H9 (cell line): ENCODE results near the gene NXT1. TPM values are rescaled to one million over a fixed set of nuclear protein-coding genes. Genes with fewer than 3 reads are reported as not detected.

Source experiments
- DNase-seq: peaks from one replicate; pipeline ENCODE4 v3.0.0-alpha.2; 2017
- H2AFZ ChIP-seq: one replicate; pipeline ENCODE4 v1.6.1; 2013; ENCODE audit warnings: mild to moderate bottlenecking, low read length, control low read depth, moderate library complexity
- H2AK5ac ChIP-seq: 2 replicates; pipeline ENCODE4 v1.6.1; 2013; ENCODE audit warnings: low read length, control low read depth, mixed read lengths; ENCODE audit not compliant: insufficient read length
- H2BK120ac ChIP-seq: one replicate; pipeline ENCODE4 v1.6.1; 2013; ENCODE audit warnings: low read depth, mild to moderate bottlenecking, low read length, control low read depth, inconsistent platforms; ENCODE audit not compliant: poor library complexity, severe bottlenecking
- H2BK12ac ChIP-seq: 2 replicates; pipeline ENCODE4 v1.6.1; 2013; ENCODE audit warnings: low read length, control low read depth, mixed read lengths, low read depth; ENCODE audit not compliant: insufficient read length
- H2BK15ac ChIP-seq: 2 replicates; pipeline ENCODE4 v1.6.1; 2013; ENCODE audit warnings: low read depth, low read length, control low read depth
- H2BK20ac ChIP-seq: one replicate; pipeline ENCODE4 v1.6.1; 2013; ENCODE audit warnings: low read depth, mild to moderate bottlenecking, low read length, control low read depth, inconsistent platforms; ENCODE audit not compliant: poor library complexity, severe bottlenecking
- H2BK5ac ChIP-seq: 2 replicates; pipeline ENCODE4 v1.6.1; 2013; ENCODE audit warnings: low read length, control low read depth, mixed read lengths; ENCODE audit not compliant: insufficient read length
- H3K14ac ChIP-seq: 2 replicates; pipeline ENCODE4 v1.6.1; 2013; ENCODE audit warnings: low read length, control low read depth; ENCODE audit not compliant: insufficient read depth
- H3K18ac ChIP-seq: 2 replicates; pipeline ENCODE4 v1.6.1; 2013; ENCODE audit warnings: low read depth, mild to moderate bottlenecking, mixed read lengths, low read length, control low read depth; ENCODE audit not compliant: insufficient read length
- H3K23ac ChIP-seq: 2 replicates; pipeline ENCODE4 v1.6.1; 2013; ENCODE audit warnings: low read length, control low read depth, mixed read lengths, low read depth; ENCODE audit not compliant: insufficient read length
- H3K23me2 ChIP-seq: 2 replicates; pipeline ENCODE4 v1.6.1; 2013; ENCODE audit warnings: low read depth, mild to moderate bottlenecking, mixed read lengths, low read length, control low read depth; ENCODE audit not compliant: insufficient read length, poor library complexity, severe bottlenecking
- H3K27ac ChIP-seq: 2 replicates; pipeline ENCODE4 v1.5.1; 2013; ENCODE audit warnings: low read length, control low read depth, mixed read lengths, low read depth; ENCODE audit not compliant: insufficient read length
- H3K27me3 ChIP-seq: 2 replicates; pipeline ENCODE4 v1.6.1; 2013; ENCODE audit warnings: low read length, control low read depth, inconsistent platforms; ENCODE audit not compliant: insufficient read depth
- H3K4ac ChIP-seq: 2 replicates; pipeline ENCODE4 v1.6.1; 2013; ENCODE audit warnings: low read depth, mild to moderate bottlenecking, control low read depth, inconsistent platforms, low read length, moderate library complexity
- H3K4me1 ChIP-seq: 2 replicates; pipeline ENCODE4 v1.6.1; 2013; ENCODE audit warnings: low read length, control low read depth, inconsistent platforms; ENCODE audit not compliant: insufficient read depth
- H3K4me2 ChIP-seq: 2 replicates; pipeline ENCODE4 v1.6.1; 2013; ENCODE audit warnings: low read length, control low read depth, mixed read lengths; ENCODE audit not compliant: insufficient read length, insufficient read depth
- H3K56ac ChIP-seq: 2 replicates; pipeline ENCODE4 v1.6.1; 2013; ENCODE audit warnings: low read depth, mild to moderate bottlenecking, mixed read lengths, low read length, control low read depth; ENCODE audit not compliant: insufficient read length
- H3K79me1 ChIP-seq: 2 replicates; pipeline ENCODE4 v1.6.1; 2013; ENCODE audit warnings: low read depth, mild to moderate bottlenecking, moderate library complexity, low read length, control low read depth, inconsistent platforms; ENCODE audit not compliant: insufficient read depth, poor library complexity, severe bottlenecking
- H3K79me2 ChIP-seq: 2 replicates; pipeline ENCODE4 v1.6.1; 2013; ENCODE audit warnings: low read length, control low read depth, inconsistent platforms; ENCODE audit not compliant: insufficient read depth
- H3K9ac ChIP-seq: 2 replicates; pipeline ENCODE4 v1.6.1; 2013; ENCODE audit warnings: low read length, control low read depth, mixed read lengths; ENCODE audit not compliant: insufficient read length; ENCODE audit errors: extremely low read depth
- H3K9me3 ChIP-seq: one replicate; pipeline ENCODE4 v1.6.1; 2013; ENCODE audit warnings: low read depth, low read length, inconsistent platforms; ENCODE audit not compliant: control insufficient read depth
- H3T11ph ChIP-seq: one replicate; pipeline ENCODE4 v1.6.1; 2013; ENCODE audit warnings: mild to moderate bottlenecking, low read length, control low read depth, inconsistent platforms
- H4K20me1 ChIP-seq: one replicate; pipeline ENCODE4 v1.6.1; 2013; ENCODE audit not compliant: control insufficient read depth, insufficient read length, insufficient read depth
- H4K5ac ChIP-seq: 2 replicates; pipeline ENCODE4 v1.6.1; 2013; ENCODE audit warnings: low read depth, mild to moderate bottlenecking, mixed read lengths, low read length, control low read depth; ENCODE audit not compliant: insufficient read length
- H4K8ac ChIP-seq: replicated peaks from 2 replicates; pipeline ENCODE4 v1.6.1; 2013; ENCODE audit warnings: low read length, control low read depth, mixed read lengths, low read depth; ENCODE audit not compliant: insufficient read length
- H4K91ac ChIP-seq: 2 replicates; pipeline ENCODE4 v1.6.1; 2013; ENCODE audit warnings: low read depth, mild to moderate bottlenecking, moderate library complexity, mixed read lengths, low read length, control low read depth; ENCODE audit not compliant: insufficient read length
- H3K27ac Mint-ChIP-seq, 3 experiments: 2 replicates in 2 of 3; 3 replicates in 1 of 3; pipeline ENCODE4 v1.8.0; 2020 to 2021; ENCODE audit warnings: mixed read lengths in 3 of 3, mild to moderate bottlenecking in 1 of 3, moderate library complexity in 1 of 3
- H3K27me3 Mint-ChIP-seq: 2 replicates; pipeline ENCODE4 v1.8.0; 2021; ENCODE audit warnings: low read depth, mild to moderate bottlenecking, moderate library complexity, mixed read lengths
- H3K36me3 Mint-ChIP-seq, 3 experiments: 2 replicates in 2 of 3; 3 replicates in 1 of 3; pipeline ENCODE4 v1.8.0; 2020 to 2021; ENCODE audit warnings: low read depth in 3 of 3, mixed read lengths in 3 of 3; ENCODE audit not compliant: insufficient read depth in 1 of 3
- H3K4me1 Mint-ChIP-seq, 2 experiments: 2 replicates each; pipeline ENCODE4 v1.8.0; 2020; ENCODE audit warnings: mixed read lengths in 2 of 2
- H3K4me3 Mint-ChIP-seq, 2 experiments: 2 replicates in 1 of 2; 3 replicates in 1 of 2; pipeline ENCODE4 v1.8.0; 2020 to 2021; ENCODE audit warnings: mild to moderate bottlenecking in 2 of 2, mixed read lengths in 2 of 2, moderate library complexity in 1 of 2
- H3K9me3 Mint-ChIP-seq, 2 experiments: 2 replicates in 1 of 2; 3 replicates in 1 of 2; pipeline ENCODE4 v1.8.0; 2020; ENCODE audit warnings: mild to moderate bottlenecking in 2 of 2, mixed read lengths in 2 of 2, moderate library complexity in 1 of 2
- WGBS: extraction: QIAGEN DNeasy Blood & Tissue Kit; methylation state at CpG from one replicate; pipeline ENCODE4 v1.1.7; 2013; ENCODE audit warnings: missing lambda C conversion rate, low lambda C conversion rate, mixed read lengths; ENCODE audit not compliant: insufficient read length; ENCODE audit errors: extremely low coverage; 5-methylcytosine and 5-hydroxymethylcytosine counted together
- total RNA-seq: library from RNA; stranded (reverse); gene quantifications from 2 replicates; pipeline ENCODE4 v1.2.1, GENCODE V29; 2021
- TF ChIP-seq, protein P1 (sequence below): fragments of 200-600 bp; sonication (generic); conservative IDR thresholded peaks from 3 replicates; pipeline ENCODE4 v1.8.0; 2021; ENCODE audit warnings: antibody characterized with exemption, mild to moderate bottlenecking

Gene NXT1
- total RNA-seq, 1 experiment from 2014 or later, result 25.5 TPM

DNA sequence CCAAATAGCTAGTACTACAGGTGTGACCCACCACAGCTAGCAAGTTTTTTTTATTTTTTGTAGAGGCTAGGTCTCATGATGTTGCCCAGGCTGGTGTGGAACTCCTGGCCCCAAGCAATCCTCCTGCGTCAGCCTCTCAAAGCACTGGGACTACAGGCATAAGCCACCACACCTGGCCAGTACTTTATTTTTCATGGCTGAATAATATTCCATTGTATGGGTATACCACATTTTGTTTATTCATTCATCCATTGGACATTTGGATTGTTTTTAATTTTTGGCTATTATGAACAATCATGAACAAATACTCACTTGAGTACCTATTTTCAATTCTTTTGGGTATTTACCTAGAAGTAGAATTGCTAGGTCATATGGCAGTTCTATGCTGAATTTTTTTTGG is 7.0 kb upstream of the NXT1 start:
- no CpG with 5 or more reads among the region's 1 CpG for WGBS
- Histone ChIP-seq H3K27me3 (no peaks in the 10 kb centered on the region), H3T11ph (no peak overlapping the region), H3K4me2 (no peak overlapping the region), H4K91ac (no peak overlapping the region), H2BK120ac (no peak overlapping the region), H4K20me1 (no peaks in the 10 kb centered on the region), H3K23ac (no peak overlapping the region), H3K23me2 (no peaks in the 10 kb centered on the region), H3K27ac (no peak overlapping the region), H3K14ac (no peak overlapping the region), H4K5ac (no peak overlapping the region), H2BK20ac (no peak overlapping the region), H2BK15ac (no peak overlapping the region), H2AFZ (no peak overlapping the region), H2BK12ac (no peak overlapping the region), H3K9me3 (no peaks in the 10 kb centered on the region), H3K4me1 (no peaks in the 10 kb centered on the region; the same call in 1 of the 2 replicates), H2BK5ac (no peak overlapping the region), H3K79me2 (no peaks in the 10 kb centered on the region), H3K18ac (no peak overlapping the region), H2AK5ac (no peak overlapping the region), H4K8ac (no peak overlapping the region), H3K56ac (no peak overlapping the region), H3K9ac (no peak overlapping the region), H3K79me1 (no peaks in the 10 kb centered on the region), H3K4ac (no peak overlapping the region)
- Mint-ChIP-seq H3K36me3 (no peaks in the 10 kb centered on the region), H3K4me1 (peaks cover 8 to 11% of the 10 kb centered on the region in 2 experiments), H3K9me3 (peaks cover 2 to 4% of the 10 kb centered on the region in 2 experiments; a peak in 2 of 5 replicates), H3K27me3 (peaks cover 4% of the 10 kb centered on the region; the same call in 1 of the 2 replicates), H3K27ac (no peak overlapping the region), H3K4me3 (no peak overlapping the region)
- no peak for DNase-seq
- TF ChIP-seq, protein P1, sequence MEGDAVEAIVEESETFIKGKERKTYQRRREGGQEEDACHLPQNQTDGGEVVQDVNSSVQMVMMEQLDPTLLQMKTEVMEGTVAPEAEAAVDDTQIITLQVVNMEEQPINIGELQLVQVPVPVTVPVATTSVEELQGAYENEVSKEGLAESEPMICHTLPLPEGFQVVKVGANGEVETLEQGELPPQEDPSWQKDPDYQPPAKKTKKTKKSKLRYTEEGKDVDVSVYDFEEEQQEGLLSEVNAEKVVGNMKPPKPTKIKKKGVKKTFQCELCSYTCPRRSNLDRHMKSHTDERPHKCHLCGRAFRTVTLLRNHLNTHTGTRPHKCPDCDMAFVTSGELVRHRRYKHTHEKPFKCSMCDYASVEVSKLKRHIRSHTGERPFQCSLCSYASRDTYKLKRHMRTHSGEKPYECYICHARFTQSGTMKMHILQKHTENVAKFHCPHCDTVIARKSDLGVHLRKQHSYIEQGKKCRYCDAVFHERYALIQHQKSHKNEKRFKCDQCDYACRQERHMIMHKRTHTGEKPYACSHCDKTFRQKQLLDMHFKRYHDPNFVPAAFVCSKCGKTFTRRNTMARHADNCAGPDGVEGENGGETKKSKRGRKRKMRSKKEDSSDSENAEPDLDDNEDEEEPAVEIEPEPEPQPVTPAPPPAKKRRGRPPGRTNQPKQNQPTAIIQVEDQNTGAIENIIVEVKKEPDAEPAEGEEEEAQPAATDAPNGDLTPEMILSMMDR, result no peak
